Transverse colon (tissue), 4 donors: ENCODE results near the gene THRA. TPM values are rescaled to one million over a fixed set of nuclear protein-coding genes. Genes with fewer than 3 reads are reported as not detected.

Experiments used
- DNase-seq: peaks from one replicate; pipeline ENCODE4 v3.0.0-alpha.2; 2019
- H3K27ac ChIP-seq, 4 donors: fragments of 200-600 bp; sonication (generic); 2 replicates each; pipeline ENCODE4 v1.5.1; 2016 to 2018; ENCODE audit warnings: inconsistent platforms in 4 of 4
- H3K27me3 ChIP-seq: fragments of 200-600 bp; sonication (generic); 2 replicates; pipeline ENCODE4 v1.5.1; 2017; ENCODE audit warnings: inconsistent platforms
- H3K36me3 ChIP-seq, 4 donors: fragments of 200-600 bp; sonication (generic); 2 replicates each; pipeline ENCODE4 v1.5.1; 2017 to 2019; ENCODE audit warnings: inconsistent platforms in 4 of 4
- H3K4me1 ChIP-seq, 4 donors: fragments of 200-600 bp; sonication (generic); 2 replicates each; pipeline ENCODE4 v1.5.1; 2017 to 2020; ENCODE audit warnings: inconsistent platforms in 4 of 4
- H3K4me3 ChIP-seq, 4 donors: fragments of 200-600 bp; sonication (generic); 1 replicate in 1 of 4; 2 replicates in 3 of 4; pipeline versions ENCODE4 v1.5.1 to v1.6.1; 2017 to 2019; ENCODE audit warnings: inconsistent platforms in 4 of 4
- H3K9me3 ChIP-seq, 2 donors: fragments of 200-600 bp; sonication (generic); 2 replicates each; pipeline ENCODE4 v1.5.1; 2017 to 2019; ENCODE audit warnings: inconsistent platforms in 2 of 2
- CTCF ChIP-seq, 5 experiments: fragments of 200-600 bp in 3 of 5; fragments of 450-650 bp in 2 of 5; sonication (generic) in 3 of 5; IDR thresholded peaks; 1 replicate in 2 of 5; 2 replicates in 3 of 5; pipeline ENCODE4 v1.5.1; 2016 to 2017; ENCODE audit warnings: antibody characterized with exemption in 5 of 5, inconsistent platforms in 3 of 5, mild to moderate bottlenecking in 2 of 5, moderate library complexity in 1 of 5
- EP300 ChIP-seq: sonication (generic); formaldehyde crosslinking; IDR thresholded peaks from one replicate; pipeline ENCODE4 v1.6.1; 2017; ENCODE audit warnings: antibody characterized with exemption, low read depth
- POLR2A ChIP-seq: fragments of 450-650 bp; IDR thresholded peaks from one replicate; pipeline ENCODE4 v1.6.1; 2016; ENCODE audit warnings: antibody characterized with exemption, mild to moderate bottlenecking, moderate library complexity
- POLR2AphosphoS5 ChIP-seq, 3 donors: sonication (generic); formaldehyde crosslinking; IDR thresholded peaks; one replicate each; pipeline ENCODE4 v1.6.1; 2016; ENCODE audit warnings: antibody characterized with exemption in 3 of 3
- WGBS, 2 donors: methylation state at CpG; one replicate each; pipeline ENCODE4 v1.1.5; 2018; ENCODE audit warnings: low coverage in 1 of 2; 5-methylcytosine and 5-hydroxymethylcytosine counted together
- in situ Hi-C, 4 donors: fragments of 200-750 bp; cut with MboI; loops; one replicate each; pipeline versions ENCODE4 v1.15.0 to v1.15.1; 2017; ENCODE audit warnings: low sequenced_read_pairs in 3 of 4, low pct_ligation_motif_present in 1 of 4, low pct_unique_long_range_greater_than_20kb in 1 of 4
- intact Hi-C: fragments of 100-400 bp; cut with DNase I; formaldehyde crosslinking; loops from one replicate; pipeline ENCODE4 v1.15.1; 2023; ENCODE audit warnings: low total_unique reads
- total RNA-seq, 4 donors: library from RNA; depleted of rRNA; stranded (reverse); fragments of >200 nt; gene quantifications; one replicate each; pipeline ENCODE4 v1.1.0, GENCODE V29; 2016

The THRA gene
- total RNA-seq, 4 donors from 2014 or later: 32.6 to 82.6 (median 58.6) TPM

GRCh38 chr17:40097087-40097486 lies 34.3 kb downstream of the THRA start:
- peak overlapping the region; percentile 93 to 99 (median 96) for H3K27ac ChIP-seq
- H3K9me3 ChIP-seq: no peaks in the 10 kb centered on the region
- H3K4me1 ChIP-seq: peaks cover 60 to 83% (median 69%) of the 10 kb centered on the region in 4 donors
- intact Hi-C loops: no loop called here
- in situ Hi-C loops: no loop called here
- peaks cover 0 to 18% (median 3%) of the 10 kb centered on the region in 4 donors for H3K36me3 ChIP-seq
- H3K4me3 ChIP-seq: peak overlapping the region in 1 of 4 donors; percentile 68
- H3K27me3 ChIP-seq: no peaks in the 10 kb centered on the region
- DNase-seq: no peak
- 78 to 100% methylated on average over 4 to 10 of the region's 10 CpGs for WGBS, 2 donors
- no peak for TF ChIP-seq EP300
- no peak for TF ChIP-seq POLR2A
- TF ChIP-seq POLR2AphosphoS5 (IDR thresholded peaks at IDR 0.05): no peak
- TF ChIP-seq CTCF (IDR thresholded peaks at IDR 0.05): no peak

- Histone ChIP-seq H3K4me1 (peaks cover 56 to 88% (median 72%) of the 10 kb centered on the region in 4 donors), H3K27ac (peak overlapping the region; percentile 93 to 99 (median 96)), H3K9me3 (no peaks in the 10 kb centered on the region), H3K36me3 (peaks cover 0 to 10% (median 3%) of the 10 kb centered on the region in 4 donors), H3K4me3 (peak overlapping the region; percentile 11 to 68 (median 18)), H3K27me3 (no peaks in the 10 kb centered on the region)
- in situ Hi-C loops (no loop called here), intact Hi-C loops (no loop called here)
- DNase-seq: peak; percentile 90
- TF ChIP-seq POLR2A: peak; percentile 38
- peak; percentile 79 for TF ChIP-seq EP300
- no peak for TF ChIP-seq CTCF (IDR thresholded peaks at IDR 0.05)
- peak; percentile 61 to 82 (median 79) for TF ChIP-seq POLR2AphosphoS5 (IDR thresholded peaks at IDR 0.05)
- WGBS, 2 donors: 33 to 40% methylated on average over 3 to 9 of the region's 9 CpGs
These were observed 35.4 kb downstream of the THRA start for GRCh38 chr17:40097931-40098845.

- TF ChIP-seq POLR2AphosphoS5 (IDR thresholded peaks at IDR 0.05) (peak; percentile 91 to 95 (median 95)), CTCF (IDR thresholded peaks at IDR 0.05) (no peak), EP300 (peak; percentile 96), POLR2A (peak; percentile 91)
- H3K27ac ChIP-seq: peak overlapping the region; percentile 93 to 99 (median 96)
- in situ Hi-C loops: no loop called here
- WGBS, 2 donors: 2 to 29% methylated on average over 1 to 43 of the region's 52 CpGs
- H3K4me1 ChIP-seq: peaks cover 63 to 90% (median 74%) of the 10 kb centered on the region in 4 donors
- H3K36me3 ChIP-seq: peaks cover 0 to 4% (median 2%) of the 10 kb centered on the region in 4 donors
- intact Hi-C loops: no loop called here
- peak overlapping the region; percentile 53 to 68 (median 62) for H3K4me3 ChIP-seq
- peak; percentile 100 for DNase-seq
- no peaks in the 10 kb centered on the region for H3K9me3 ChIP-seq
- no peaks in the 10 kb centered on the region for H3K27me3 ChIP-seq
These were observed 36.3 kb downstream of the THRA start for GRCh38 chr17:40098846-40099618.
